ENCODE results near the gene ERCC2.

ERCC2 gene

GRCh38 chr19:45323671-45324081, 46.7 kb downstream of the ERCC2 start:
- Histone ChIP-seq H3K79me2 (ENCODE audit: insufficient read depth, low read length) (no peaks in the 10 kb centered on the region), H3K36me3 (ENCODE audit: low read length) (no peaks in the 10 kb centered on the region), H2AFZ (ENCODE audit: low read depth, low read length, severe bottlenecking) (no peak overlapping the region), H4K20me1 (ENCODE audit: low read depth, low read length) (no peaks in the 10 kb centered on the region), H3K4me3 (ENCODE audit: insufficient read depth, low read length, poor library complexity, severe bottlenecking) (no peak overlapping the region), H3K27me3 (ENCODE audit: low read length) (no peaks in the 10 kb centered on the region), H3K4me2 (ENCODE audit: low read depth, low read length, poor library complexity, severe bottlenecking) (no peak overlapping the region), H3F3A (ENCODE audit: insufficient read depth) (no peaks in the 10 kb centered on the region), H3K9ac (ENCODE audit: low read length) (no peak overlapping the region), H3K9me3 (ENCODE audit: insufficient read depth, low read length) (no peaks in the 10 kb centered on the region), H3K9me2 (replicated peaks; ENCODE audit: insufficient read depth, low read length) (no peaks in the 10 kb centered on the region), H3K27ac (ENCODE audit: low read depth, low read length) (no peak overlapping the region)
- no peak for TF ChIP-seq CTCF (IDR thresholded peaks at IDR 0.05; ENCODE audit: insufficient read depth, low read length, poor library complexity, severe bottlenecking)
- TF ChIP-seq EZH2phosphoT487 (conservative IDR thresholded peaks at IDR 0.05; ENCODE audit: low read length), result no peak

- Histone ChIP-seq H3K36me3 (ENCODE audit: low read length) (no peaks in the 10 kb centered on the region), H2AFZ (ENCODE audit: low read depth, low read length, severe bottlenecking) (no peak within 1 kb of the TSS), H3K4me2 (ENCODE audit: low read depth, low read length, poor library complexity, severe bottlenecking) (no peak within 1 kb of the TSS), H3K79me2 (ENCODE audit: insufficient read depth, low read length) (no peaks in the 10 kb centered on the region), H3K9me2 (replicated peaks; ENCODE audit: insufficient read depth, low read length) (no peaks in the 10 kb centered on the region), H3K9ac (ENCODE audit: low read length) (no peak within 1 kb of the TSS), H3F3A (ENCODE audit: insufficient read depth) (no peaks in the 10 kb centered on the region), H4K20me1 (ENCODE audit: low read depth, low read length) (no peaks in the 10 kb centered on the region), H3K9me3 (ENCODE audit: insufficient read depth, low read length) (no peaks in the 10 kb centered on the region), H3K27ac (ENCODE audit: low read depth, low read length) (no peak within 1 kb of the TSS), H3K4me3 (ENCODE audit: insufficient read depth, low read length, poor library complexity, severe bottlenecking) (no peak within 1 kb of the TSS), H3K27me3 (ENCODE audit: low read length) (no peaks in the 10 kb centered on the region)
- no peak for TF ChIP-seq CTCF (IDR thresholded peaks at IDR 0.05; ENCODE audit: insufficient read depth, low read length, poor library complexity, severe bottlenecking)
Measured at GRCh38 chr19:45322744-45323281, 47.6 kb downstream of the ERCC2 start, which contains the start of gene CKM. Gene CKM (minus strand): TSS chr19:45322875. CDS start chr19:45319713, 3,162 bp downstream.

GRCh38 chr19:45322311-45322710, 48.1 kb downstream of the ERCC2 start:
- no peaks in the 10 kb centered on the region for H4K20me1 ChIP-seq (ENCODE audit: low read depth, low read length)
- no peak overlapping the region for H2AFZ ChIP-seq (ENCODE audit: low read depth, low read length, severe bottlenecking)
- no peak overlapping the region for H3K27ac ChIP-seq (ENCODE audit: low read depth, low read length)
- no peaks in the 10 kb centered on the region for H3K36me3 ChIP-seq (ENCODE audit: low read length)
- H3K4me2 ChIP-seq (ENCODE audit: low read depth, low read length, poor library complexity, severe bottlenecking), result no peak overlapping the region
- no peak overlapping the region for H3K4me3 ChIP-seq (ENCODE audit: insufficient read depth, low read length, poor library complexity, severe bottlenecking)
- no peaks in the 10 kb centered on the region for H3K27me3 ChIP-seq (ENCODE audit: low read length)
- H3K9me2 ChIP-seq (replicated peaks; ENCODE audit: insufficient read depth, low read length), result no peaks in the 10 kb centered on the region
- no peaks in the 10 kb centered on the region for H3F3A ChIP-seq (ENCODE audit: insufficient read depth)
- TF ChIP-seq CTCF (IDR thresholded peaks at IDR 0.05; ENCODE audit: insufficient read depth, low read length, poor library complexity, severe bottlenecking), result no peak
- TF ChIP-seq EZH2phosphoT487 (conservative IDR thresholded peaks at IDR 0.05; ENCODE audit: low read length), result no peak
- no peaks in the 10 kb centered on the region for H3K79me2 ChIP-seq (ENCODE audit: insufficient read depth, low read length)
- no peak overlapping the region for H3K9ac ChIP-seq (ENCODE audit: low read length)
- H3K9me3 ChIP-seq (ENCODE audit: insufficient read depth, low read length), result no peaks in the 10 kb centered on the region
